HepG2 (cell line): ENCODE measurements around the gene NECAB2. TPM values are rescaled to one million over a fixed set of nuclear protein-coding genes. Genes with fewer than 3 reads are reported as not detected.
A peak's percentile ranks its signal among the peaks of the same experiment; 100 is the strongest.

ENCODE experiments used
- CEBPZ ChIP-seq: IDR thresholded peaks from 2 replicates; pipeline ENCODE4 v1.6.1; 2012; ENCODE audit warnings: low read length, improper control_type of control experiment
- HNRNPK ChIP-seq: fragments of 200-400 bp; formaldehyde crosslinking; IDR thresholded peaks from 2 replicates; pipeline ENCODE4 v1.6.1; 2018; ENCODE audit warnings: low read length, low read depth, moderate library complexity, mild to moderate bottlenecking; ENCODE audit not compliant: poor library complexity, severe bottlenecking
- KMT2B ChIP-seq: IDR thresholded peaks from 2 replicates; pipeline ENCODE4 v1.6.1; 2016; ENCODE audit warnings: missing genetic modification reagents, missing compliant biosample characterization
- MIXL1 ChIP-seq: IDR thresholded peaks from 2 replicates; pipeline ENCODE4 v1.6.1; 2016
- MNT ChIP-seq: fragments of 450-650 bp; IDR thresholded peaks from 2 replicates; pipeline ENCODE4 v1.6.1; 2016
- NCOA2 ChIP-seq: sonication (generic); formaldehyde crosslinking; IDR thresholded peaks from 2 replicates; pipeline ENCODE4 v1.8.0; 2022; ENCODE audit warnings: inconsistent platforms
- PBX3 ChIP-seq: sonication (generic); formaldehyde crosslinking; IDR thresholded peaks from 2 replicates; pipeline ENCODE4 v1.8.1; 2023; ENCODE audit warnings: missing genetic modification reagents, inconsistent platforms, borderline replicate concordance
- PRDM10 ChIP-seq: sonication (generic); formaldehyde crosslinking; IDR thresholded peaks from 2 replicates; pipeline ENCODE4 v1.4.0; 2020; ENCODE audit warnings: low read depth, missing genetic modification reagents
- SOX6 ChIP-seq, 2 experiments: fragments of 450-650 bp in 1 of 2; sonication (generic) in 1 of 2; formaldehyde crosslinking in 1 of 2; IDR thresholded peaks; 2 replicates each; pipeline versions ENCODE4 v1.4.0 to v1.6.1; 2017 to 2020; ENCODE audit warnings: antibody characterized with exemption in 1 of 2, mild to moderate bottlenecking in 1 of 2, missing genetic modification reagents in 1 of 2
- polyA plus RNA-seq, 8 experiments: library from polyadenylated mRNA; depleted of rRNA in 3 of 8; stranded (reverse) in 7 of 8; unstranded in 1 of 8; fragments of >200 nt; fragmentation: Illumina TruSeq in 4 of 8; extraction: Trizol in 4 of 8; gene quantifications; 2 replicates each; pipeline versions ENCODE4 v1.2.1 to v1.2.3, GENCODE V29; 2011 to 2016; ENCODE audit warnings: low read depth in 4 of 8, missing spikeins in 1 of 8, mixed read lengths in 1 of 8; ENCODE audit not compliant: insufficient read depth in 1 of 8
- total RNA-seq, 5 experiments: library from RNA; depleted of rRNA; stranded (reverse); fragments of >200 nt; fragmentation: Illumina TruSeq; extraction: Trizol; gene quantifications; 2 replicates each; pipeline ENCODE4 v1.2.3, GENCODE V29; 2016; ENCODE audit warnings: low read depth in 1 of 5

NECAB2 gene
- total and polyA plus RNA-seq, 2 of the 13 experiments (the other 11 are each of a cell fraction or from before 2014, with no cell fraction given), result 0.21 to 0.49 TPM

- TF ChIP-seq PRDM10 (CRISPR knock-in tag) (no peak), MIXL1 (no peak), SOX6 (IDR thresholded peaks at IDR 0.05) (no peak), SOX6 (CRISPR knock-in tag; IDR thresholded peaks at IDR 0.05) (peak; percentile 89), MNT (no peak), NCOA2 (CRISPR knock-in tag) (peak; percentile 80), HNRNPK (no peak), CEBPZ (no peak), KMT2B (CRISPR knock-in tag) (no peak), PBX3 (CRISPR knock-in tag) (no peak)
Measured at GRCh38 chr16:83946781-83947566, 21.1 kb upstream of the NECAB2 start (continued).
